GM21423 (cell line): ENCODE measurements around the gene KIF19.
"Not testable (repeated sequence)": the region's sequence is repeated elsewhere in the genome, so short reads cannot be mapped to it uniquely, and the experiment has no call there.

Experiments
- ATAC-seq: cut with Tn5 transposase; IDR thresholded peaks from one replicate; pipeline ENCODE4 v1.9.1; 2021; ENCODE audit warnings: mild to moderate bottlenecking, moderate library complexity; ENCODE audit not compliant: unreplicated experiment

KIF19 gene

DNA sequence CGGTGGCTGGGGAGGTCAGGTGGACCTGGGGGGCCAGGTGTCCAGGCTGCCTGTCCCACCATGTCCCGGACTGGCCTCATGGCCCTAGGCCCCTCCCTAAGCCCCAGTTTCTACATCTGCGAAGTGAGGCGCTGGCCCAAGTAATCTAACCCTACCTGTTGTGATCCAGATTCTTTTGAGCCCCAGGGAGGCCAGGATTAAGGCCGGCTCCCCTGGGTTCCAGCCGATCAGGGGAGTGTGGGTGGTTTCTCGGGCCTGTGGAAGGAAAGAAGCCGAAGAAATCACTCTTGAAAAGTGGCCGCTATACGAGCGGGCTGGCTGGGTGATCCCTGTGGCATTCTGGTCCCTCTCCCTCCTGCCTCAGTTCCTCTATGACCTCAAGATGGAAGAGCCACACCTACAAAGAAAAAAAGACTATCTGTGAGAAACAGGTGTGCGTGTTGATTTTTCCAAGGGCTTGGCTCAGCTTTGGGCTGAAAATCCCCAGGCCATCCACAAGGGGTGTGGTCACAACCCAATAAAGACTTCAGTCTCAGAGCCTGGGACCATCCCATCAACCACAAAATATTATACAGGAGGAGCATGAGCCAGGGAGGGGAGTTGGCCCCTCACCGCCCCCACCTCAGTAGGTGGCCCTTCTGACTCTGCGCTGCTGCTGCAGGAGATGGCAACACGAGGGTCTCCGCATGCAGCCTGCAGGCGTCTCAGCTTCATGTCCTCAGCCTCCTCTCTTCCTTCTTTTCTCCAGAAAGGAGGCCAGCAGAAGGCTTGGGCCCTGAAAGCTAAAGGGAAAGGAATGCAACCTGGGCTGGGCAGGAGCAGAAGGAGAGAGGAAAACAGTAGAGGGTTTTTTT, 61.6 kb downstream of the KIF19 start:
- ATAC-seq: no peak

DNA sequence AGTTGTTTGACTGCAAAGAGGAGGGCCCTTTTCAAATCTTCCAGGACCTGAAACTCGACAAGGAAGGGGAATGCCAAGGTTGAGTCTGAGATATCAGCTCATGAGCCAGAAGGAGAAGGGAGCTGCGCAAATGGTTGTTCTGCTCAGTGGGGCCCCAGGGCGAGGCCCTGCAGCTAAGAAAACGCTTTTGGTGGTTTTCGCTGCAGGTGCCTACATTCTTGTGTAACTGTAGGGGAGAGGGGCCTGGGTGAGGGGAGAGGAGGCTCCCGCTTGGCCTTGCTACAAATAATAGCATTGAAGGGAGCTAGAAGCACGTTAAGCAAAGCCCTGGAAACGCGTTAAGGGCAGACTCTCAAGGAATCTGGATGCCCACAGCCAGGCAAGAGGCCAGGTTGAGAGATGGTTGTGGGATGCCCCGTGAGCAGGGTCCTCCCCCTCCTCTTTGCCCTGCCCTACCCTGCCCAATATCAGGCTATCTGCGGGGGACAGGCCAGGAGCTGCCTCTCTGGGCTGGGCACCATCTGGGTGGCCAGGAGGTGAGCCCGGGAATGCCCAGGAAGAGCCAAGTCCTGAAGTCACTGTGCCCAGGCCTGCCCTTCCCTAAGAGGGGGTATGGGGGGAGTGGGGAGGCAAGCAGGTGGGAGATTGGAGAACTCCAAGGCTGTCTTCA, 63.2 kb downstream of the KIF19 start:
- ATAC-seq: no peak

DNA sequence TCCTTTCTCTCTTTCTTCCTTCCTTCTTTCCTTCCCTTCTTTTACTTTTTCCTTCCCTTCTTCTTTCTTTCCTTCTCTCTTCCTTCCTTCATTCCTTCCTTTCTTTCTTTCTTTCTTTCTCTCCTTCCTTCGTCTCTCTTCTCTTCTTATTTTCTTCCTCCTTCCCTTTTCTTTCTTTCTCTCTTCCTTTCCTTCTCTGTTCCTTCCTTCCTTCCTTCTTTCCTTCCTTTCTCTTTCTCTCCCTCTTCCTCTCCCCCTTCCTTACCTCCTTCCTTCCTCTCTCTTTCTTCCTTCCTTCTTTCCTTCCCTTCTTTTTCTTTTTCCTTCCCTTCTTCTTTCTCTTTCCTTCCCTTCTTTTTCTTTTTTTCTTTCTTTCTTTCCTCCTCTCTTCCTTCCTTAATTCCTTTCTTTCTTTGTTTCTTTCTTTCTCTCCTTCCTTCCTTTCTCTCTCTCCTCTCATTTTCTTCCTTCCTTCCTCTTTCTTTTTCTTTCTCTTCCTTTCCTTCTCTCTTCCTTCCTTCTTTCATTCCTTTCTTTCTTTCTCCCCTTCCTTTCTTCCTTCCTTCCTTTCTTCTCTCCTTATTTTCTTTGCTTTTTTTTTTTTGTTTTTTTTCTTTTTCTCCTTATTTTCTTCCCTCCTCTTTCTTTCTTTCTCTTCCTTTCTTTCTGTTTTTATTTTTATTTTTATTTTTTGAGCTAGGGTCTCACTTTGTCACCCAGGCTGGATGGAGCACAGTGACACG, 64.1 kb downstream of the KIF19 start:
- no peak for ATAC-seq

DNA sequence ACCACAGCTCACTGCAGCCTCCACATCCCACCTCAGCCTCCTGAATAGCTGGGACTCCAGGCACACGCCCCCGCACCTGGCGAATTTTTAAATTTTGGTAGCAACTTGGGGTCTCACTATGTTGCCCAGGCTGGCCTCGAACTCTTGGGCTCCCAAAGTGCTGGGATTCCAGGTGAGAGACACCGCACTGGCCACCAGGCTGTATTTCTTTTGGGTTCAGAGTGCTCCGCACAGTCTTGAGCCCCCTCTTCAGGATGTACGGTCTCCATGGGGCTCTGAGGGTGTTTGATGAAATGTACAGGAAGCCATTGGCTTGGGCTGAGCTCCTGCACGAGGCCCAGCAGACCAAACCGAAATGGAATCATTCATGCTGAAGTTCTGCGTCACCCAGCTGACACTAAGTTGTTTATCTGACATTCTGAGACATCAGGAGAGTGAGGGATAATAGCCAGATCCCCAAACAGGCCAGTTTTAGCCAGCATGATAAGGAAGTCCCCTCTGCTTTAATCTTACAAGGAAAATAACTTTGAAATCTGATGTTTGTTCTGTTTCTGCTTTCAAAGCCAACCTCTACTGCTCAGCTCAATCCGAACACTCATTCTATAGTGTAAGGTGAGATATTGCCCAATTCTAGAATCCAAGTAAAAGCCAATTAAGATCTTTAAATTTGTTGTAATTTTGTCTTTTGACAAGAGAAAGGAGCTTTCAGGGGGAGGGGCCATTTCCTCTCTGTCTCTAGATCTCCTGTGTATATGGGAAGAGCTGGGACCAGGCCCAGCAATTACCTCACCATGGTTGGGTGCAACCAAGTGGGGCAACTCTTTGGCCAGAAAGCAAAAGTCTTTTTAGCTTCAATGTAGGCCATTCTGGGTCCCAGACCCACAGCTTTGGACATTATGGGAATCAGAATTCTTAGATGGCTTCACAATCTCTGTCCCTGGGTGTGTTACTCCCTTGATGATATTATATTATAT, 64.9 kb downstream of the KIF19 start:
- no peak for ATAC-seq

DNA sequence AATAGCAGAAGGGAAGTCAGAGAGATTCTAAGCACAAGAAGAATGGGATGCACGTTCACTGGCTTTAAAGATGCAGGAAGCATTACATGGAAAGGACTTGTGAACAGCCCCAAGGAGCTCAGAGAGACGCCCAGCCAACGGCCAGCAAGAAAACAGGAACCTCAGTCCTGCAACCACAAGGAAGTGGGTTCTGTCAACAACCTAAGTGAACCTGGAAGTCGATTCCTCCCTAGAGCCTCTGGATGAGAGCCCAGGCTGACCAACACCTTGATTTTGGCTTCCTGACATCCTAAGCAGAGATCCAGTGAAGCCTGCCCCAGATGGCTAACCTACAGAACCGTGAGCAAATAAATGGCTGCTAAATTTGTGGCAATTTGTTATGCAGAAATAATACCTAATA, 65.7 kb downstream of the KIF19 start:
- ATAC-seq: no peak

DNA sequence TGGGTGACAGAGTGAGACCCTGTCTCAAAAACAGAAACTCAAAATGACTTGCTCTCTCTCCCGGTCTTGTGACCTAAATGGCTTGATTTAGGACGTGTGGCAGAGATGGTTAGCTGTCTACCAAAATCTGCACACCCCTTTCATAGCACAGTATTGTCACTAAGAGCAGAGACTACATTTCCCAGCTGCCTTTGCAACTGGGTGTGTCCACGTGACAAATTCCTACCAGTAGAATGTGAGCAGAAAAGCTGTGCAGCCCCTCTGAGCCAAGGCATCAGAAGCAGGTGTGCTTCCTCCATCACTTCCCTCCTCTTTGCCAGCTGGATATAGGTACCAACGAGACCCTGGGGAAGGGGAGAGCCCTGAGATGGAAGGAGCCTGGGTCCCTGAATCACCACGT, 66.8 kb downstream of the KIF19 start:
- ATAC-seq: no peak

DNA sequence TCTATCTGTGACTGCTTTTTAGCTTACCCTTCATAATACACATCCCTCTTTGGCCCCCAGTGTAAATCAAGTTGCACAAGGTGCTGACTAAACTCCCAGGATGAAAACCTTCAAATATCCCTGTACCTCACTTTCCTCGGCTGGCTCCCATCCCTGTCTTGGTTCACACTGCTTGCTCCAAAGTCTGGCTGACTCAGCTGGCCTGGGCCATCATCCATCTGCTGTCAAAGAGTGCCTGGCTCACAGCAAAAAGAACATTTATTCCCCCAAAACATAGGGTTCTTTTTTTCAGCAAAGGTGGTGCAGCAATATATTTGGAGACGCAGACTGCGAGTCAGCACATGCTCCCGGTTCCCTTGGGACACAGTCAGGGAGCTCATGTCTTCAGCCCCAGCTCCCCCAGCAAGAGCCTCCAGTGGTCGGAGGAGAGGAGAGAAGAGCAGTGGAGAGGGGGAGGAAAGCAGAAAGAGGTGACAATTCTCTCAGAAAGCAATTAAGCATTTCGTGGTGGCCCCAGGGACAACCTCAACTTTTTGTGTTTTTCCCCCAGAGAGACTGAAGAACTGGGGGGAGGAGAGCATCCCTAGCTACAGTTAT, 67.4 kb downstream of the KIF19 start:
- ATAC-seq: no peak

DNA sequence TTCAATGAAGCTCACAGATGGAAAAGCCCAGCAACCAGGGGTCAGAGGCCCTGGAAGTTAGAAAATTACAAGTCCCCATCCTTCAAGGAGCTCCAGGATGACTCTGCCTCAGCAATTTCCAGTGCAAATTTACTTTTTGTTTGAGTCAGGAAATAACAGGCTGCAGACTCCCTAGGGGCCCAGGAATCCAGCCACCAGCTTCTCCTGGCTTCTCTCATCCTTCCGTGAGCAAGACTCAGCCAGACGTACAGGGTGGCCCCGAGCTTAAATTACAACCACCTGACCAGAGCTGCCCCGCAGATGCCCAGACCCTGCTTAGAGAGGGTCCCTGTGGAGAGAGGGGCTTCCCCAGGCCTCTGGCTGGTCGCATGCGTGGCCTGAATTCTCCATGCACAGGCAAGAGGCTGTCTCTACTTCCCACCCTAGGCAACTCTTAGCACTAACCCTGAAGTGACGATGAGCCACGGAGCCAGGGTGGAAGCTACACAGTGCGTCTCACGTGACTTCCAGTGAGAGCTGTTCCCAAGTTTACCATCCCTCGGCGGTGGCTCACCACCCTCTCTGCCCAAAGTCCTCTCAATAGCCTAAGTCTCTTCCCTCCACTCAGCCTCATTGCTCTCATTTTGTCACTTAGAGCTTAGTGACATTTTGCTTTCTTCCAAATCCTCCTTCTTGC, 68.4 kb downstream of the KIF19 start:
- ATAC-seq: no peak

DNA sequence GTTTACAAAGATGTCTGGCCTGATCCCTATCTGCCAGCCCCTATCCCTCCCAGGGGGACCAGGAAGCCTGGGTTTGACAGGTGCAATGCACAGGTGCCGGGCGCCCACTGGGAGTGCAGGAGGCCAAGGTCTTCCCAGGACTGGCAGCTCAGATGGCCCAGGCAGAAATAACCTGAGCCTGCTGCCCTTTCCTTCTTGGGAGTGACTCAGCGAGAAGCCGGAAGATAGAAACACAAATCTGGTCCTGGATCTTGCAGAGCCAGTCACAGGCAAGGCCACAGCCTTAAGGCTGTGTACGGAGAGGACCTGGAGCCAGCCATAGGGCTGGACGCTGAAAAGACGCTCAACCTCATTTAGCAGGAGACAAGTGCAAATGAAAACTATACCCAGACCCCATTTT, 69.0 kb downstream of the KIF19 start:
- no peak for ATAC-seq

DNA sequence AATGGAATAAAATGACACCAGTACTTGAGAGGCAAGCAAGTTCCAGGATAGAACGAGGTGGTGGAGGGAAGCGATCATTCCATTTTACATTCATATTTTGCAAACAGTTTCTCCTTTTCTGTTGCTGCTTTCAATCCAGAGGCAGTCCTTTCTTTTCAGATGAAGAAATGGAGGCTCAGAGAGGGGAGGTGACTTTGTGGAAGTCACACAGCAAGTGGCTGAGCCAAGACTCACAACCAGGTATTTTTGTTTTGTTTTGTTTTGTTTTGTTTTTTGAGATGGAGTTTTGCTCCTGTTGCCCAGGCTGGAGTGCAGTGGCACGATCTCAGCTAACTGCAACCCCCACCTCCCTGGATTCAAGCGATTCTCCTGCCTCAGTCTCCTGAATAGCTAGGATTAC, 70.5 kb downstream of the KIF19 start:
- no peak for ATAC-seq

DNA sequence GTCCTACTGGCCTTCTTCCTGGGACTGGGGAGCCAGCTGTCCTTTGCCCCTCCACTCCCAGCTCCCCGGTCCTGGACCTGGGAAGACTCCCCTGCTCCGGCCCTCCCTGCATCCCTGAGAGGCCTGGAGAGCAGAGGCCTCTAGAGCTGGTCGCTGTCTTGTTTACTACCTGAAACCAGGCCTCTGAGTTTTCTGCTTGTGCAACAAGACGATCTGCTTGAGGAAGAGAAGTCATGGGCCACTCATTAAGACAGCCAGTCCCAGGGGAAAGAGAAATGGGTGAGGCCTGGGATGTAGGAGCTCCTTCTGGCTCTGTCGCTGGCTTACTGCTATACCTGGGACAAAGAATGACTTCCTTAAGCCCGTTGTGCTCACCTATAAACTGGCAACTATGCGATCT, 76.0 kb downstream of the KIF19 start:
- no peak for ATAC-seq

DNA sequence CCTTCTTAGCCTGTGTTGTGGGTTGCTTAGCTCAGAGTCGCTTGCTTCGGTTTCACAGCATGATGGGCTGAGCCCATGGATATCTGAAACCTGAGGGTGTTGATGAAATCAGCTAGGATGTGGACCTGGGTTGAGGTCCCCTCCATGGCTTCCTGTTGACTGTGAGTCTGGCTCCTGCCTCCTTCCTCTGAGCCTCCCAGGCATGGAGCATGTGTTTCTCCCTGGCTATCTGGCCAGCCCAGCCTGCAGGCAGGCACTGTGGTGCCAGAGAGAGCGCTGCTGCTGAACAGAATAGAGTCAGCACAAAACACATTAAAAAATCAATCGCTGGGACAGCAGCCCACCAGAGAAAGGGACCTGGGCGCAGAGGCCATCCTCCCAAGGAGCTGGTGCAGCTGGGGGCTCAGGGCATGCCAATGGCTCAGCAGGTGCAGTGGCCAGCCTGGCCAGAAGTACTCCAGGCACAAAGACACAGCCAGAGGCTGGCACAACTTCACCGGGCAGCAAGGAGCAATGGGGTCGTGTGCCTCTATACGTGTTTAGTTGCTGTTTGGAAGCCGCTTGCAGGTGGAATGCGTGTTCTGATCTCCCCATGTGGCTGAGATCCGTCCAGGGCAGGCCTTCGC, 77.6 kb downstream of the KIF19 start:
- no peak for ATAC-seq

DNA sequence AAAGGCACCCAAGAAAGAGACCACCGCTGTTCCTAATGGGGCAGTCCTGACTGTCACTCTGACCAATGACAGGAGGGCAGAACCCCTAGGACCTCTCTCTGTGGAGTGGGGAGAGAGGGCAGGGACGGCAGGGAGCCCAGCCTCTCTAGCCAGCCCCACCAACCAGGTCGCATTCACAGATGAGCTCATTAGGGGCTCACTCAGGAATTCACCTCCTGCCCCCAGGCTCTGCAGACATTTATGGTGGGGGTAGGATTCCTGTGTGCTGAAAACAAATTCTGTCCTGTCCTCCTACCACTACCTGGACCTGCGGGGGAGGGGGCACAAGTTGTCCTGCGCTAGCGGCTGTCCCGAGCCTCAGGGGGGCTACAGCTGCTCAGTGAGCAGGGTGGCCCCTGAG, 78.2 kb downstream of the KIF19 start:
- ATAC-seq: no peak

DNA sequence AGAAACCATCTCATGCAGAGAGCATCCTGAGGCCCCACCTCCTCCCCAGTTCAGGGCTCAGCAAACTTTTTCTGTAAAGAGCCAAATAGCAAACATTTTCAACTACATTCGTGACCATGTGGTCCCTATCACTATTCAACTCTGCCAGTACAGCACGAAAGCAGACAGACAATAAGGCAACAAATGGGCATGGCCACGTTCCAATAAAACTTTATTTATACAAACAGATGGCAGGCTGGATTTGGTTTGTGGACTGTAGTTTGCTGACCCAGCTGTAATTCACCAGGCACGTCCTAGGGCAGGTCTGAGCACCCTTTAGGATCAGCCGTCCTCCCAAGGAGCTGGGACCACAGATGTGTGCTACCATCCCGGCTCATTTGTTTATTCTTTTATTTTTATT, 78.8 kb downstream of the KIF19 start:
- ATAC-seq: no peak

DNA sequence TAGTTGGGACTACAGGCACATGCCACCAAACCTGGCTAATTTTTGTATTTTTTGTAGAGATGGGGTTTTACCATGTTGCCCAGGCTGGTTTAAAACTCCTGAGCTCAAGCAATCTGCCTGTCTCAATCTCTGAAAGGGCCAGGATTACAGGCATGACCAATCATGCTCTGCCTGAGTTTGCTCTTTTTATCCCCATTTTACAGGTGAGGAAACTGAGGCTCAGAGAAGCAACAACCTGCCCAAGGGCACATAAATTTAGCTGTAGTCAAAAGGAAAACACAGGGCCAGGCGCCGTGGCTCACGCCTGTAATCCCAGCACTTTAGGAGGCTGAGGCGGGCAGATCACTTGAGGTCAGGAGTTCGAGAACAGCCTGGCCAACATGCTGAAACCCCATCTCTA, 79.3 kb downstream of the KIF19 start:
- not testable (repeated sequence) for ATAC-seq
